ENCODE data around the gene FLAD1. TPM values are rescaled to one million over a fixed set of nuclear protein-coding genes. Genes with fewer than 3 reads are reported as not detected.
A peak's percentile ranks its signal among the peaks of the same experiment; 100 is the strongest.
"Not testable (repeated sequence)": the region's sequence is repeated elsewhere in the genome, so short reads cannot be mapped to it uniquely, and the experiment has no call there.

Gene FLAD1
- total RNA-seq, 2 donors from 2014 or later: 18.3 to 21.6 TPM

GRCh38 chr1:154963643-154964042 lies 19.5 kb upstream of the FLAD1 start:
- intact Hi-C loops (cut with DNase I): loop anchor here in 1 of 2 donors (5.0 kb wide), 1 partner anchor 44 kb away; no protein-coding TSS in a partner anchor
- no peak for DNase-seq (ENCODE audit: low spot score)

- intact Hi-C loops (cut with DNase I): loop anchor here in 1 of 2 donors (5.0 kb wide), 1 partner anchor 43 kb away; no protein-coding TSS in a partner anchor
- DNase-seq (ENCODE audit: low spot score): no peak
Observed at GRCh38 chr1:154964359-154964758, 18.8 kb upstream of the FLAD1 start.

- intact Hi-C loops (cut with DNase I): no loop called here
Observed at GRCh38 chr1:154966111-154966510, 17.0 kb upstream of the FLAD1 start.

GRCh38 chr1:154967331-154967950 lies 15.7 kb upstream of the FLAD1 start:
- intact Hi-C loops (cut with DNase I): no loop called here
- no peak for DNase-seq (ENCODE audit: low spot score)

More at GRCh38 chr1:154966111-154966510, 17.0 kb upstream of the FLAD1 start:
- DNase-seq (ENCODE audit: low spot score): no peak

GRCh38 chr1:154968731-154969130 lies 14.4 kb upstream of the FLAD1 start:
- intact Hi-C loops (cut with DNase I): no loop called here
- DNase-seq (ENCODE audit: low spot score): no peak

- intact Hi-C loops (cut with DNase I): no loop called here
Observed at GRCh38 chr1:154969246-154969645, 13.9 kb upstream of the FLAD1 start.

GRCh38 chr1:154969860-154970452 lies 13.2 kb upstream of the FLAD1 start:
- DNase-seq (ENCODE audit: low spot score): no peak

More at GRCh38 chr1:154969246-154969645, 13.9 kb upstream of the FLAD1 start:
- no peak for DNase-seq (ENCODE audit: low spot score)

DNA sequence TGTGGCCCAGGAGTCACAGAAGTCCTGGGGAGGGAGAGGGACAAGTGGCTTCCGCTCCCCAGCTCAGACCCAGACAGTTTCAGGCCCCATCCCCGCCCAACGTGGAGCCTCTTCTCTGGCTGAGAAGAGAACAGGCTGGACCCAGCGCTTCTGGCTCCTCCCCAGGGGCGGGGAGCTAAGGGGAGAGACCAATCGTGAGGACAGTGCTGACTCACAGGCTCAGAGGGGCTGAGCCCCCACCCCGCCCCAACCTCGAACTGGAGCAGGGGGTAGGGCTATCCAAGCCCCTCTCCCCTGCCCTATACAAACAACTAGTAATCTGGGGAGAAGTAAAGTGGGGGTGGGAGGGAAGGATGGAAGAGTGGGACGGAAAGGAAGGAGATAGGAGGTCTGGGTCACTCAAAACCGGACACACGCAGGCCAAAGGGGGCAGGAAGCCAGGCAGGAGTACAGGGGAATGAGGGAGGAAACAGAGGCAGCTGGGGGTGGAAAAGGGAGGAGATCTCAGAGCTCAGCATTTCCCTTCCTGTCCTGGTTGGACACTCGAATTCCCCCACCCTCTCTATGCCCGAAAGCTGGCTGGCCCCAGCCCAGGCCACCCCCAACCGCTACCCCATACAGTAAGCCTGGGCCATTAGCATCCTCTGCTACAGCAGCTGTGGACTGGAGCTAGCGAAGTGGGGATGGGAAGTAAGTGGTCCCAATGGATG lies 12.4 kb upstream of the FLAD1 start, which contains the start of gene SHC1:
Gene SHC1 (minus strand): TSS at position 117 of the 710 bp plus-strand sequence. CDS start 221 bp downstream, outside the sequence.
- intact Hi-C loops (cut with DNase I): no loop called here
- peak; percentile 98 for DNase-seq (ENCODE audit: low spot score)

More at GRCh38 chr1:154969860-154970452, 13.2 kb upstream of the FLAD1 start:
- intact Hi-C loops (cut with DNase I): no loop called here

DNA sequence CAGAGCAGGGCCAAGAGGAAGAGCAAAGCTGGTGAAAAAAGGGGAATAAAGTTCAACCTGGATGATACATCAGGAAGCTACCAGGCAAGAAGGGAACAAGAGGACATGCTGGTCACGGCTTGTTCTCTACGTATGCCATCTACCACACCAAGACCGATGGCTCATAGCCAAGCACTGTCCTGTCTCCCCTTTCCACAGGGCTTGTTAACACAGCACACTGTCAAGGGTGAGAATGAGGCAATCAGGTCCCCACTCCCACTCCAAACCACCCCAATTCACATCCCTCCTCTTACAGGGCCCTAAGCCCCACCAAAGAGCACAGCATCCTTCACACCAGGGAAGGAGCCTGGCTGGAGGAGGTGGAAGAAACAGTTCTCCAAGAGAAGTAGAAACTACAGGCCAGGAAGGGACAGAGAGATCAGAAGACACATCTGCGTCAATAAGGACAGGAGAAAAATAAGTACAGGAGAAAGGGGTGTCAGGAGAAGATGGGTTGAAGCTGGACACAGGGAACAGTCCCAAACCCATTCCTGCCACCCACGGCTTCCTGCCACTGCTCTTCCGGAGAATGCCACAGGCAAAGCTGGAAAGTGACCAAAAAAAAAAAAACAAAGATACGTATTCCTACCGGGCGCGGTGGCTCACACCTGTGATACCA lies 11.7 kb upstream of the FLAD1 start:
- intact Hi-C loops (cut with DNase I): no loop called here

DNA sequence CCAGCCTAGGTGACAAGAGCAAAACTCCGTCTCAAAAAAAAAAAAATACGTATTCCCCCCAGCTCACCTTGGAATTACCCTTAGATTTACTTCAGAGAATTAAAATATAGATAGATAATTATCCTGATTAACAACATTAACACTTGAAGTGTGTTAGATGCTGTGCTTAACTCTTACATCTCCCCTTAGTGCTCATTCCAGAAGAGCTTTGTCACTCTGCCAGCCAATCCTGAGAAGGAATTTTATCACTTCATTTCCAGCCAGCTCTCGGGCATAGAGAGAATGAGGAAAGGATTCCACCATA lies 11.0 kb upstream of the FLAD1 start:
- intact Hi-C loops (cut with DNase I): no loop called here

More for the DNA sequence above, 11.7 kb upstream of the FLAD1 start:
- no peak for DNase-seq (ENCODE audit: low spot score)

GRCh38 chr1:154972517-154973343 lies 10.4 kb upstream of the FLAD1 start:
- peak; percentile 91 for DNase-seq (ENCODE audit: low spot score)

More for the DNA sequence above, 11.0 kb upstream of the FLAD1 start:
- no peak for DNase-seq (ENCODE audit: low spot score)

GRCh38 chr1:154973344-154974101 lies 9.6 kb upstream of the FLAD1 start:
- DNase-seq (ENCODE audit: low spot score): peak; percentile 99
- intact Hi-C loops (cut with DNase I): no loop called here

More at GRCh38 chr1:154972517-154973343, 10.4 kb upstream of the FLAD1 start:
- intact Hi-C loops (cut with DNase I): no loop called here

- intact Hi-C loops (cut with DNase I): no loop called here
- peak; percentile 99 for DNase-seq (ENCODE audit: low spot score)
Observed at GRCh38 chr1:154974102-154974807, 8.9 kb upstream of the FLAD1 start, which contains the start of gene CKS1B. Gene CKS1B (plus strand): TSS chr1:154974681. CDS start chr1:154974746, 65 bp downstream.

DNA sequence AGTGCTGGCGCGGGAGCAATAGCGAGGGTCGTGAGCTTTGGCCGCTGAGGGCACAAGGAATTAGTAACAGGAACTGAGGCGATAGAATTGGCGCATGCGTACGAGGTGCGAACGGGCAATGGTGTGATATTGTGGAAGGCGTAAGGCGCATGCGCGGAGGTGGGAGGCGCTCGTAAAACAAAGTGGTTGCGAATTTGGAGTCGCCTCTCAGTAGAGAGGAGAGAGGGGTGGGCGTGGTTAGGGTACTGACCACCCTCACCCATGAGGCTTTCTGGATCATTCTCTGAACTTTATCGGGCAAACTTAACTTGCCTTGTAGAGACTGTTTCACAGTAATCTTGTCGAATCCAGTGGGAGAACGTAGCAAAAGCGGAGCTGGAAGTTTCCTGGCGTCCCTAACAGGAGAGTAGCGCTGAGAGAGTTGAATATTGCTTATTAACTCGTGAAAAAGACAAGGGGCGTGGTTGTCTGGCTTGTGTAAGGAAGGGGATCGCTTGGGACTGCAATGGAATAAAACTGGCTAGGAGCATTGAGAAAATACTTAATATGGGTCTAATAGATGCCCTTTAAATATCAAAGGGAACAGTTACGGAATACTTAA lies 8.2 kb upstream of the FLAD1 start:
- peak; percentile 98 for DNase-seq (ENCODE audit: low spot score)
- intact Hi-C loops (cut with DNase I): no loop called here

GRCh38 chr1:154975409-154976059 lies 7.6 kb upstream of the FLAD1 start:
- intact Hi-C loops (cut with DNase I): loop anchor here in 1 of 2 donors (2.0 kb wide), 1 partner anchor 43 kb away; no protein-coding TSS in a partner anchor
- peak; percentile 89 for DNase-seq (ENCODE audit: low spot score)

GRCh38 chr1:154977762-154978161 lies 5.4 kb upstream of the FLAD1 start:
- DNase-seq (ENCODE audit: low spot score): not testable (repeated sequence)
- intact Hi-C loops (cut with DNase I): loop anchor here in 1 of 2 donors (2.0 kb wide), 1 partner anchor 41 kb away; no protein-coding TSS in a partner anchor
